ENCODE measurements around the gene CCL17.
A peak's percentile ranks its signal among the peaks of the same experiment; 100 is the strongest.
"Not testable (repeated sequence)": the region's sequence is repeated elsewhere in the genome, so short reads cannot be mapped to it uniquely, and the experiment has no call there.

CCL17 gene

DNA sequence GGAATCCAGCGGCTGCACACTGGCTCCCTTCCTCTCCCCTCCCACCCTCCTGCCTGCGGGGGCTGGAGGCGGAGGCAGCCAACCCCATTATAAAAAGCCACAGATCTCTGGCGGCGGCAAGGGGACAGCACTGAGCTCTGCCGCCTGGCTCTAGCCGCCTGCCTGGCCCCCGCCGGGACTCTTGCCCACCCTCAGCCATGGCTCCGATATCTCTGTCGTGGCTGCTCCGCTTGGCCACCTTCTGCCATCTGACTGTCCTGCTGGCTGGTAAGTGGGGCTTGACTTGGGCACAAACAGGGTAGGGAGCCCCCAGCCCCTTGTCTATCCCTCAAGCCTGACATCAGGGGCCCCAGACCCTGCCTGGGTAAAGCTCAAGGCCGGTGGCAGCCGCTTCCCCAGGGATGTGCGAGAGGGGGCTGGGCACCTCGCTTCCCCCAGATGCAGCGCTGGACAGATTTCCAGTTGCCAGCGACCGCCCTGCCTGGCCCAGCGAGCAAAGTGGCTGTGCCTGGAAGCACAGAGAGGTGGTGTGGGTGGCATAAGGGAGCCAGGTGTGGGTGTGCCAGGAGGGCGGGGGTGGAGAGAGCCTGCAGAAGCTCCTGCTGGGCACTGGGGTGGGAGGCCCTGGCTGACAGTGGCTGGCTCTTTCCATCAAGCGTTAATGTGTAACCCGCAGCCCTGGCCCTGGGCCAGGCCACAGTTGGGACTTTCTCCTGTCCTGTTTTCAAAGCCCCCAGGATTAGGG is 32.0 kb upstream of the CCL17 start, which contains the start of gene CX3CL1:
Gene CX3CL1 (plus strand): TSS at position 119 of the 745 bp plus-strand sequence. CDS start 79 bp downstream, at position 198.
- no peak for DNase-seq (ENCODE audit: low spot score)

DNA sequence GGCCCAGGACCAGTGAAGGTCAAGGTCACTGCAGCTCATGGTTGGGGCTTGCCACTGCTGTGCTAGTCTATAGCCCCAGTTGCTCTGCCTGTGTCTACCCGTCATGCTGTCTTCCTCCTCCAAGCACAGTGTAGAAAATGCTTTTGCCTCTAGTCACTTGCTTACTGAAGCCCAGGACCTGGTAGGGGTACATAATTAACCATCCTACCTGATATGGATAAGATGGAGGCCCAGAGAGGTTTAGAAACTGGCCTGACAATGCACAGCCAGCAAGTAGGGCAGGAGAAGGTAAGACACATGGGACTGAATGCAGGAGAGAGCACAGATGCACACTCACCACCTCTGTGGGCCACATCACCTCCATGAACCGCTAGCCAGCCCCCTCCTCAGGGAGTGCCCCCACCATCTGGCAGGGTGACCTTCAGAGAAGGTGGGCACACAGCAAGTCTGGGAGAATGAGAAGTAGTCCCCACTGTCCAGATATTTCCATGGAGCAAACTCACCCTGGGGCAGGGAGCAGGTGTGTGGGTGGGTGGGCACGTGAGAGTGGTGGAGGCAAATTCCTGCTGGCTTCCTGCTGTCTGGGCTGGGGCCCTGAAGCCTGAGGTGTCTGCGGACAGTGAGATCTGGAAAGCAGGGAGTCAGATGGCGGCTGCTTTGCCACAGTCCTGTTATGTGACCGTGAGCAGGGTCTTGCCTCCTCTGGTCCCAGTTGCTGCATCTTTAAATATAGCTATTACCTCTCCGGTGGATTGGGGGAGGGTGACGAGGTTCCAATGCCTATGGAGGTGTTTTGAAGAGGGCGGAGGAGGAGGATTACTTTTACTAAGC is 31.2 kb upstream of the CCL17 start:
- TF ChIP-seq, protein P1, sequence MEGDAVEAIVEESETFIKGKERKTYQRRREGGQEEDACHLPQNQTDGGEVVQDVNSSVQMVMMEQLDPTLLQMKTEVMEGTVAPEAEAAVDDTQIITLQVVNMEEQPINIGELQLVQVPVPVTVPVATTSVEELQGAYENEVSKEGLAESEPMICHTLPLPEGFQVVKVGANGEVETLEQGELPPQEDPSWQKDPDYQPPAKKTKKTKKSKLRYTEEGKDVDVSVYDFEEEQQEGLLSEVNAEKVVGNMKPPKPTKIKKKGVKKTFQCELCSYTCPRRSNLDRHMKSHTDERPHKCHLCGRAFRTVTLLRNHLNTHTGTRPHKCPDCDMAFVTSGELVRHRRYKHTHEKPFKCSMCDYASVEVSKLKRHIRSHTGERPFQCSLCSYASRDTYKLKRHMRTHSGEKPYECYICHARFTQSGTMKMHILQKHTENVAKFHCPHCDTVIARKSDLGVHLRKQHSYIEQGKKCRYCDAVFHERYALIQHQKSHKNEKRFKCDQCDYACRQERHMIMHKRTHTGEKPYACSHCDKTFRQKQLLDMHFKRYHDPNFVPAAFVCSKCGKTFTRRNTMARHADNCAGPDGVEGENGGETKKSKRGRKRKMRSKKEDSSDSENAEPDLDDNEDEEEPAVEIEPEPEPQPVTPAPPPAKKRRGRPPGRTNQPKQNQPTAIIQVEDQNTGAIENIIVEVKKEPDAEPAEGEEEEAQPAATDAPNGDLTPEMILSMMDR (IDR thresholded peaks at IDR 0.05; ENCODE audit: extremely low read depth, insufficient read depth, missing control alignments) = no peak
- in situ Hi-C loops (cut with MboI; ENCODE audit: low pct_unique_long_range_greater_than_20kb, low sequenced_read_pairs, unreplicated experiment) = loop anchor here (10.0 kb wide), 1 partner anchor 69 kb away; no protein-coding TSS in a partner anchor
- no peak for DNase-seq (ENCODE audit: low spot score)

More for the DNA sequence above, 32.0 kb upstream of the CCL17 start, which contains the start of gene CX3CL1:
- TF ChIP-seq, protein P1 (IDR thresholded peaks at IDR 0.05; ENCODE audit: extremely low read depth, insufficient read depth, missing control alignments) = no peak
- in situ Hi-C loops (cut with MboI; ENCODE audit: low pct_unique_long_range_greater_than_20kb, low sequenced_read_pairs, unreplicated experiment) = loop anchor here (10.0 kb wide), 1 partner anchor 68 kb away; no protein-coding TSS in a partner anchor

DNA sequence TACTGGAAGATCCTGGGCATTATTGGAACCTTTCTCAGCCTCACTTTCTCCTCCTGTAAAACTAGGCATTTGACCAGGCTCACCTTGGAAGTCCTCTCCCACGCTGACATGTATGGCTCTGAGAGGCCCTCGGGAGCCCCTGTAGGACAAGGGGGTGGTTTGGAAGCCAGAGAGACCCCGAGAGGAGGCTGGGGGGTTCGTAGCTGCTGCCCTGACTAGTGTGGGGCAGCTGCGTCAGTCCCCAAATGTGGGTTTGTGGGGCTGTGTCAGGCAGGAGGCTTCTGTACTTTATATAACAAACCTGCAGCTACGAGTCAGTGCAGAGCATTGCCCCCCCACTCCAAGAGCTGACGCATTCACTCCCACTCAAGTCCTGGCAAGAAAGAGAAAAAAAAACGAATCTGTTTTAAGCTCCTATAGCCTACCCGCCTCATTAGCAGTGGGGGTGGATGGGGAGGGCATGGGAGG is 30.5 kb upstream of the CCL17 start:
- no peak for DNase-seq (ENCODE audit: low spot score)
- in situ Hi-C loops (cut with MboI; ENCODE audit: low pct_unique_long_range_greater_than_20kb, low sequenced_read_pairs, unreplicated experiment) = loop anchor here (10.0 kb wide), 1 partner anchor 69 kb away; no protein-coding TSS in a partner anchor
- TF ChIP-seq, protein P1 (IDR thresholded peaks at IDR 0.05; ENCODE audit: extremely low read depth, insufficient read depth, missing control alignments) = no peak

DNA sequence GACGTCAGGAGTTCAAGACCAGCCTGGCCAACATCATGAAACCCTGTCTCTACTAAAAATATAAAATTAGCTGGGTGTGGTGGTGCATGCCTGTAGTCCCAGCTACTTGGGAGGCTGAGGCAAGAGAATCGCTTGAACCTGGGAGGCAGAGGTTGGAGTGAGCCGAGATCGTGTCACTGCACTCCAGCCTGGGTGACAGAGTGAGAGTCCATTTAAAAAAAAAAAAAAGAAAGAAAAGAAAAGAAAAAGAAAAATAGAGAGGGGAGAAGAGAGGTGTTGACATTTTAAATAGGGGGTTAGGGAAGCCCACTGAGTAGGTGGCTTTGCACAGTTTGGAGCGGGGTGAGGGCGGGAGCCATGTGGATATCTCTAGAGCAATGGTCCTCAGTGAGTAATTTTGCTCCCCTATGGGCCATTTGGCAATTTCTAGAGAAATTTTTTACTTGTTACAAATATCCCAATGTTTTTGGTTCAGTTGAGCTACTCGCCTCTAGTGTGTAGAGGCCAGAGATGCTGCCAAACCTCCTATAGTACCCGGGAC is 29.6 kb upstream of the CCL17 start:
- not testable (repeated sequence) for DNase-seq (ENCODE audit: low spot score)
- in situ Hi-C loops (cut with MboI; ENCODE audit: low pct_unique_long_range_greater_than_20kb, low sequenced_read_pairs, unreplicated experiment) = loop anchor here (10.0 kb wide), 1 partner anchor 70 kb away; no protein-coding TSS in a partner anchor

DNA sequence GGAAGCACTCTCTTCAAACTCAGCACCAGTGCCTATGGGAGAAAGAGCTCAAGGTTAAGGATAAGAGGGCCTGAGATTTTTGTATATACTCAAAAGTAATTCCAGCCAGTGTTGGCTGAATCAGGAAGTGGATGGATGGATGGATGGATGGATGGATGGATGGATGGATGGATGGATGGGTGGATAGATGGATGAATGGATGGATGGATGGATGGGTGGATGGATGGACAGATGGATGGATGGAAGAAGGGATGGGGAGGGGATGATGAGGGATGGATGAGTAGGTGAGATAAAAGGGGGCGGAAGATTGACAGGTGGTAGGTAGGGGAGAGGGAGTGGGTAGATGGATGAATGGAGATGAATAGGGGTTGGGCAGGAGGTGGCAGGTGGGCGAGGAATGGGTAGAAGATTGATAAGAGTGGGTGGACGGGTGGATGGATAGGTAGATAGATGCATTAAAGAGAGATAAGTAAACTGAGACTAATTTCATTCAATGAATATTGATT is 28.2 kb upstream of the CCL17 start:
- in situ Hi-C loops (cut with MboI; ENCODE audit: low pct_unique_long_range_greater_than_20kb, low sequenced_read_pairs, unreplicated experiment) = loop anchor here (10.0 kb wide), 1 partner anchor 72 kb away; no protein-coding TSS in a partner anchor
- DNase-seq (ENCODE audit: low spot score) = no peak
- TF ChIP-seq, protein P1 (IDR thresholded peaks at IDR 0.05; ENCODE audit: extremely low read depth, insufficient read depth, missing control alignments) = no peak

DNA sequence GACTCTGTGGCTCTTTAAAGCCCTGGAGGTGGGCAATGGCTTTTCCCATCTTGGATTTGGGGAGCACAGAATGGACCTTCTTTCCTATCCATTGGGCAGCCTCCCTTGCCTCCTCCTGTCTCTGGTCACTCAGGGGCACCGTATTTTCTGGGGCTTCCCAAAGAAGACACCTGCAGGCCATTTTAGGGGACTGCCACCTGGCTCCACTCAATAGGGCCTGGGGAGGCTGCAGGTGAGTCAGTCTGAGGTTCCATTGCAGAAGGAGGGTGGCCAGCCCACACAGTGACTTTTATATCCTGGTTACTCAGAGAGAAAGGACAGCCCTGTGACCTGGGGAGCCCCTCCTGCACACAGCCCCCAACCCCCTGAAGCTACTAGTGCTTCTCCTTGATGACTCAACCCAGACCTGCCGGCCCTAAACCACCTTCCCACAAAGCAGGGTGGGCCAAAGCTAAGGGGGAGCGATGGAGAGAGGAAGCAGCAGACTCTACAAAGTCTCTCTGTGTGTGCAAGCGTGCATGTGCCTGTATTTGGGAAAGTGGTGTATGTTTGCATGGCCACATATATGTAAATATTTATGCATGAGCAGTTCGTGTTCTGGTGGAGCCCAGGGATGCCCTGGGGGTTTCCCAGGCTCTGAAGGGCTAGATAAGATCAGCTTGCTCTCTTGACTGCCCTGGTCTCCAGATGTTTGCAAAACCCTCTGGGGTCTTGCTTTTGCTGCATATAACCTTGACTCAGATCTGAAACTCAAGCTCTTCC is 27.3 kb upstream of the CCL17 start:
- in situ Hi-C loops (cut with MboI; ENCODE audit: low pct_unique_long_range_greater_than_20kb, low sequenced_read_pairs, unreplicated experiment) = loop anchor here (10.0 kb wide), 1 partner anchor 72 kb away; no protein-coding TSS in a partner anchor
- TF ChIP-seq, protein P1 (IDR thresholded peaks at IDR 0.05; ENCODE audit: extremely low read depth, insufficient read depth, missing control alignments) = peak; percentile 44
- peak; percentile 87 for DNase-seq (ENCODE audit: low spot score)
